Natural killer cell (primary cell): ENCODE results near the gene CNGA1. TPM values are rescaled to one million over a fixed set of nuclear protein-coding genes. Genes with fewer than 3 reads are reported as not detected.

ENCODE experiments used
- ATAC-seq, 3 donors: fragments of 150-1000 bp in 2 of 3; fragments of 200-7000 bp in 1 of 3; cut with Tn5 transposase; 1 replicate in 1 of 3; 2 replicates in 2 of 3; pipeline ENCODE4 v1.10.0; 2021; ENCODE audit warnings: mild to moderate bottlenecking in 2 of 3, moderate library complexity in 2 of 3
- DNase-seq, 2 donors: peaks; one replicate each; pipeline versions ENCODE4 v3.0.0 to v3.0.0-alpha.2; 2013 to 2021; ENCODE audit warnings: mixed read lengths in 1 of 2
- H3K27ac ChIP-seq: one replicate; pipeline ENCODE4 v1.5.1; 2013; ENCODE audit warnings: mild to moderate bottlenecking, low read length
- H3K27me3 ChIP-seq: one replicate; pipeline ENCODE4 v1.6.1; 2013; ENCODE audit warnings: low read length; ENCODE audit not compliant: control insufficient read depth, insufficient read depth
- H3K36me3 ChIP-seq: one replicate; pipeline ENCODE4 v1.6.1; 2013; ENCODE audit warnings: low read length; ENCODE audit not compliant: control insufficient read depth, insufficient read depth
- H3K4me1 ChIP-seq: one replicate; pipeline ENCODE4 v1.6.1; 2013; ENCODE audit warnings: low read length; ENCODE audit not compliant: control insufficient read depth, insufficient read depth
- H3K4me3 ChIP-seq: one replicate; pipeline ENCODE4 v1.5.1; 2013; ENCODE audit warnings: low read length
- H3K9me3 ChIP-seq: one replicate; pipeline ENCODE4 v1.6.1; 2013; ENCODE audit warnings: low read length; ENCODE audit not compliant: control insufficient read depth, insufficient read depth
- H3K27ac Mint-ChIP-seq, 2 donors: one replicate each; pipeline ENCODE4 v1.8.0; 2022; ENCODE audit warnings: mild to moderate bottlenecking in 2 of 2, mixed read lengths in 2 of 2, moderate library complexity in 1 of 2
- H3K27me3 Mint-ChIP-seq, 2 donors: one replicate each; pipeline ENCODE4 v1.8.0; 2022; ENCODE audit warnings: low read depth in 2 of 2, mixed read lengths in 2 of 2
- H3K36me3 Mint-ChIP-seq: one replicate; pipeline ENCODE4 v1.8.0; 2022; ENCODE audit warnings: mixed read lengths
- H3K4me1 Mint-ChIP-seq, 2 donors: one replicate each; pipeline ENCODE4 v1.8.0; 2022; ENCODE audit warnings: mixed read lengths in 2 of 2
- H3K4me3 Mint-ChIP-seq: one replicate; pipeline ENCODE4 v1.8.0; 2022; ENCODE audit warnings: mild to moderate bottlenecking, moderate library complexity, mixed read lengths
- H3K9me3 Mint-ChIP-seq, 2 donors: one replicate each; pipeline ENCODE4 v1.8.0; 2022; ENCODE audit warnings: mixed read lengths in 2 of 2
- CTCF ChIP-seq: fragments of 200-600 bp; IDR thresholded peaks from one replicate; pipeline ENCODE4 v1.8.0; 2022; ENCODE audit warnings: antibody characterized with exemption
- WGBS: methylation state at CpG from one replicate; pipeline ENCODE4 v1.1.7; 2013; ENCODE audit warnings: missing lambda C conversion rate; ENCODE audit not compliant: insufficient coverage; 5-methylcytosine and 5-hydroxymethylcytosine counted together
- intact Hi-C: fragments of 100-400 bp; cut with micrococcal nuclease; formaldehyde crosslinking; loops from one replicate; pipeline ENCODE4 v1.14.2; 2022
- total RNA-seq, 4 donors: library from RNA; stranded (reverse); fragments of 120-200 nt in 1 of 4; gene quantifications; one replicate each; pipeline versions ENCODE4 v1.2.3 to v1.2.4, GENCODE V29; 2013 to 2022

The CNGA1 gene
- total RNA-seq, 3 donors from 2014 or later (not counting 1 experiment from before 2014, with no cell fraction given): not detected

- peaks cover 0 to 3% of the 10 kb centered on the region in 2 donors for H3K4me1 Mint-ChIP-seq
- Histone ChIP-seq H3K9me3 (no peaks in the 10 kb centered on the region), H3K4me3 (no peak overlapping the region)
These were observed 5.8 kb upstream of the CNGA1 start for GRCh38 chr4:48022192-48022799.

GRCh38 chr4:48021100-48021499 lies 4.6 kb upstream of the CNGA1 start:
- no peak overlapping the region for H3K4me3 Mint-ChIP-seq
- H3K27me3 Mint-ChIP-seq: peaks cover 8 to 21% of the 10 kb centered on the region in 2 donors
- no CpG with 5 or more reads among the region's 1 CpG for WGBS
- no peaks in the 10 kb centered on the region for H3K9me3 Mint-ChIP-seq
- Histone ChIP-seq H3K27ac (no peak overlapping the region), H3K4me1 (peaks cover 12% of the 10 kb centered on the region), H3K9me3 (no peaks in the 10 kb centered on the region), H3K36me3 (no peaks in the 10 kb centered on the region), H3K27me3 (peaks cover 3% of the 10 kb centered on the region), H3K4me3 (no peak overlapping the region)
- peaks cover 2 to 15% of the 10 kb centered on the region in 2 donors for H3K4me1 Mint-ChIP-seq
- intact Hi-C loops: no loop called here
- no peak for DNase-seq
- TF ChIP-seq CTCF: no peak
- ATAC-seq: no peak
- no peak overlapping the region for H3K27ac Mint-ChIP-seq
- no peaks in the 10 kb centered on the region for H3K36me3 Mint-ChIP-seq

More at GRCh38 chr4:48022192-48022799, 5.8 kb upstream of the CNGA1 start:
- no peak overlapping the region for H3K4me3 Mint-ChIP-seq
- 89% methylated on average over 3 of the region's 3 CpGs for WGBS
- TF ChIP-seq CTCF: no peak
- no peaks in the 10 kb centered on the region for H3K36me3 Mint-ChIP-seq
- Histone ChIP-seq H3K36me3 (no peaks in the 10 kb centered on the region), H3K27me3 (no peaks in the 10 kb centered on the region), H3K27ac (no peak overlapping the region), H3K4me1 (peaks cover 3% of the 10 kb centered on the region)
- intact Hi-C loops: no loop called here
- no peaks in the 10 kb centered on the region for H3K9me3 Mint-ChIP-seq
- DNase-seq (no peak), ATAC-seq (no peak)
- H3K27me3 Mint-ChIP-seq: peaks cover 8 to 20% of the 10 kb centered on the region in 2 donors
- H3K27ac Mint-ChIP-seq: no peak overlapping the region

- intact Hi-C loops: no loop called here
- DNase-seq: no peak
- WGBS: 97% methylated on average over 2 of the region's 2 CpGs
These were observed 1.6 kb upstream of the CNGA1 start for GRCh38 chr4:48018112-48018511.

More at GRCh38 chr4:48018112-48018511, 1.6 kb upstream of the CNGA1 start:
- Histone ChIP-seq H3K27ac (no peak overlapping the region), H3K4me1 (peaks cover 20% of the 10 kb centered on the region), H3K9me3 (no peaks in the 10 kb centered on the region), H3K27me3 (peaks cover 12% of the 10 kb centered on the region), H3K36me3 (no peaks in the 10 kb centered on the region), H3K4me3 (no peak overlapping the region)
- no peak for ATAC-seq
- peak overlapping the region; percentile 21 for H3K4me3 Mint-ChIP-seq
- no peaks in the 10 kb centered on the region for H3K36me3 Mint-ChIP-seq
- H3K9me3 Mint-ChIP-seq: no peaks in the 10 kb centered on the region
- no peak for TF ChIP-seq CTCF
- no peak overlapping the region for H3K27ac Mint-ChIP-seq
- H3K27me3 Mint-ChIP-seq: peaks cover 29 to 33% of the 10 kb centered on the region in 2 donors
- peaks cover 6 to 21% of the 10 kb centered on the region in 2 donors for H3K4me1 Mint-ChIP-seq
